Neural cell (in vitro differentiated cells): Measurements from ENCODE around the gene ARHGEF16. TPM values are rescaled to one million over a fixed set of nuclear protein-coding genes. Genes with fewer than 3 reads are reported as not detected.

Source experiments
- H2AFZ ChIP-seq: fragments of 200-600, 300-800 bp; sonication (generic), shearing (Covaris generic); 2 replicates; pipeline ENCODE4 v1.6.0; 2014; ENCODE audit warnings: low read depth, mild to moderate bottlenecking, antibody characterized with exemption, low read length, moderate library complexity
- H3F3A ChIP-seq: fragments of 200-600 bp; shearing (Covaris generic); 2 replicates; pipeline ENCODE4 v1.6.1; 2016; ENCODE audit warnings: mild to moderate bottlenecking, moderate library complexity, mixed read lengths, antibody characterized with exemption, low read length; ENCODE audit not compliant: insufficient read depth, poor library complexity, severe bottlenecking
- H3K27ac ChIP-seq: fragments of 200-600, 300-800 bp; sonication (generic), shearing (Covaris generic); 2 replicates; pipeline ENCODE4 v1.5.1; 2014; ENCODE audit warnings: mild to moderate bottlenecking, low read length, moderate library complexity
- H3K27me3 ChIP-seq: fragments of 300-800, 200-600 bp; sonication (generic), shearing (Covaris generic); 2 replicates; pipeline ENCODE4 v1.6.0; 2014; ENCODE audit warnings: mild to moderate bottlenecking, low read depth, low read length, moderate library complexity; ENCODE audit not compliant: insufficient read depth
- H3K36me3 ChIP-seq: fragments of 300-800, 200-600 bp; sonication (generic), shearing (Covaris generic); 2 replicates; pipeline ENCODE4 v1.5.1; 2014; ENCODE audit warnings: mild to moderate bottlenecking, antibody characterized with exemption, low read length, moderate library complexity; ENCODE audit not compliant: insufficient read depth
- H3K4me2 ChIP-seq: fragments of 300-800, 200-600 bp; sonication (generic), shearing (Covaris generic); 2 replicates; pipeline ENCODE4 v1.6.0; 2014; ENCODE audit warnings: mild to moderate bottlenecking, low read length
- H3K4me3 ChIP-seq: fragments of 300-800, 200-600 bp; sonication (generic), shearing (Covaris generic); 2 replicates; pipeline ENCODE4 v1.5.1; 2014; ENCODE audit warnings: mild to moderate bottlenecking, low read length, moderate library complexity
- H3K79me2 ChIP-seq: fragments of 200-600 bp; shearing (Covaris generic); replicated peaks from 2 replicates; pipeline ENCODE4 v1.6.0; 2014; ENCODE audit warnings: mild to moderate bottlenecking, low read length, moderate library complexity; ENCODE audit not compliant: insufficient read depth
- H3K9ac ChIP-seq: fragments of 300-800, 200-600 bp; sonication (generic), shearing (Covaris generic); 2 replicates; pipeline ENCODE4 v1.6.1; 2016; ENCODE audit warnings: mild to moderate bottlenecking, low read length, mixed read lengths
- H3K9me2 ChIP-seq: fragments of 200-600 bp; shearing (Covaris generic); 2 replicates; pipeline ENCODE4 v1.6.1; 2016; ENCODE audit warnings: mild to moderate bottlenecking, low read length, mixed read lengths; ENCODE audit not compliant: insufficient read depth
- H3K9me3 ChIP-seq: fragments of 200-600, 300-800 bp; sonication (generic), shearing (Covaris generic); 2 replicates; pipeline ENCODE4 v1.6.1; 2016; ENCODE audit warnings: mild to moderate bottlenecking, mixed run types, low read length, moderate library complexity, mixed read lengths
- H4K20me1 ChIP-seq: fragments of 200-600 bp; shearing (Covaris generic); 2 replicates; pipeline ENCODE4 v1.6.1; 2016; ENCODE audit warnings: mild to moderate bottlenecking, mixed run types; ENCODE audit not compliant: insufficient read depth
- EP300 ChIP-seq: fragments of 450-650 bp; conservative IDR thresholded peaks from 2 replicates; pipeline ENCODE4 v1.6.1; 2014; ENCODE audit warnings: antibody characterized with exemption, mild to moderate bottlenecking, moderate library complexity; ENCODE audit not compliant: poor library complexity, severe bottlenecking
- EZH2 ChIP-seq: fragments of 200-600, 300-800 bp; shearing (Covaris generic), sonication (generic); IDR thresholded peaks from 2 replicates; pipeline ENCODE4 v1.6.1; 2014; ENCODE audit warnings: antibody characterized with exemption, low read length, borderline replicate concordance, mild to moderate bottlenecking; ENCODE audit not compliant: insufficient read depth, poor library complexity, severe bottlenecking
- MXI1 ChIP-seq: fragments of 450-650 bp; conservative IDR thresholded peaks from 2 replicates; pipeline ENCODE4 v1.6.1; 2014; ENCODE audit warnings: antibody characterized with exemption, mild to moderate bottlenecking; ENCODE audit not compliant: poor library complexity, severe bottlenecking
- POLR2AphosphoS5 ChIP-seq: IDR thresholded peaks from 2 replicates; pipeline ENCODE4 v1.6.1; 2012
- RAD21 ChIP-seq: fragments of 450-650 bp; conservative IDR thresholded peaks from 2 replicates; pipeline ENCODE4 v1.6.1; 2014; ENCODE audit warnings: antibody characterized with exemption, mild to moderate bottlenecking, moderate library complexity
- SMC3 ChIP-seq: fragments of 450-650 bp; conservative IDR thresholded peaks from 2 replicates; pipeline ENCODE4 v1.6.1; 2014; ENCODE audit warnings: antibody characterized with exemption, mild to moderate bottlenecking, moderate library complexity; ENCODE audit not compliant: poor library complexity
- TAF1 ChIP-seq: IDR thresholded peaks from 2 replicates; pipeline ENCODE4 v1.6.1; 2012; ENCODE audit warnings: low read depth
- polyA plus RNA-seq: library from polyadenylated mRNA; depleted of rRNA; stranded (reverse); fragments of >200 nt; gene quantifications from 2 replicates; pipeline ENCODE4 v1.2.3, GENCODE V29; 2014
- TF ChIP-seq, protein P1 (sequence below): IDR thresholded peaks from 2 replicates; pipeline ENCODE4 v1.6.1; 2012; ENCODE audit warnings: borderline replicate concordance
- TF ChIP-seq, protein P2 (sequence below): fragments of 450-650 bp; IDR thresholded peaks from 2 replicates; pipeline ENCODE4 v1.5.1; 2014; ENCODE audit warnings: antibody characterized with exemption, mild to moderate bottlenecking, moderate library complexity; ENCODE audit not compliant: poor library complexity, severe bottlenecking

Gene ARHGEF16
- polyA plus RNA-seq, 1 donor from 2014 or later = 0.64 TPM

DNA sequence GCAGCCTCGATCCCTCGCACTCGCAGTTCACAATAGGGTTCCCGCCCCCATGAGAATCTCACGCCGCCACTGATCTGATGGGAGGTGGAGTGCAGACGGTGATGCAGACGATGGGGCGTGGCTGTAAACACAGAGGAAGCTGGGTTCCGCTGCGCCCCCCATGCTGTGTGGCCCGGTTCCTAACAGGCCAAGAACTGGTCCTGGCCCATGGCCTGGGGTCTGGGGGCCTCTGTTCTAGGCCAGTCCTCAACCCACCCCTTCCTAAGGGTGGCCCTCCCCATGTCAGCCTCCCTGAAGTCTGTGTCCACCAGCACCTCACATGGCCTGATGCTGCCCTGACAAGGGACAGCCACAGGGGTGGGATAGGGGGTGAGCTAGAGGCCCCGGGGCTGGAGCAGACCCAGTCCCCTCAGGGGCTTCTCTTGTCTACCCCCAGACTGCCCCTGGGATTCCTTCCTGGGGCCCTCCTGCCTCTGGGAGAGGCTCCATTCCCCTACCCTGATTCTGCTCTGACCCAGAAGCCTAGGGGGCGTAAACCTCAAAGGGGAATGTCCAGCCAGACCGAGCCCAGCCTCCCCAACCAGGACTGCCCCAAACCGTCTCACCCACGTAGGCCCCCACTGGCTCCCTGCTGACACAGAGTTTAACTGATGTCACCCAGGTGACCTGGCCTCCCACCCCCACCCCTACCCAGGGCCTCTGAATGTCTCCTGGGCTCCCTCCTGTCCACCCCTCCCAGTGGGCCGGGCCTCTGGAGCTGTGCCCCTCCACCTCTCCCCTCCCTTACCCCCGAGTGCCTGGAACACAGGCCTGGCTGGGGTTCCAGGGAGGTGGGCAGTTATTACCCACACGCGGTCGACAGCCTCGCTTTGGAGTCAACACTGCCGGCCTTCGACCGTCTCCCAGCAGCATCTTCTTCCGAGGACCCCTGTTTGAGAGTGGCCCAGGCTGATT, 14.8 kb upstream of the ARHGEF16 start:
- H4K20me1 ChIP-seq = no peaks in the 10 kb centered on the region
- H3K36me3 ChIP-seq = no peaks in the 10 kb centered on the region
- no peaks in the 10 kb centered on the region for H3F3A ChIP-seq
- no peaks in the 10 kb centered on the region for H3K9me3 ChIP-seq
- H2AFZ ChIP-seq = no peak overlapping the region
- no peak overlapping the region for H3K9ac ChIP-seq
- H3K4me3 ChIP-seq = no peak overlapping the region
- TF ChIP-seq TAF1 (no peak), RAD21 (no peak), EP300 (no peak), EZH2 (no peak), MXI1 (no peak), POLR2AphosphoS5 (no peak), SMC3 (no peak)
- TF ChIP-seq, protein P1, sequence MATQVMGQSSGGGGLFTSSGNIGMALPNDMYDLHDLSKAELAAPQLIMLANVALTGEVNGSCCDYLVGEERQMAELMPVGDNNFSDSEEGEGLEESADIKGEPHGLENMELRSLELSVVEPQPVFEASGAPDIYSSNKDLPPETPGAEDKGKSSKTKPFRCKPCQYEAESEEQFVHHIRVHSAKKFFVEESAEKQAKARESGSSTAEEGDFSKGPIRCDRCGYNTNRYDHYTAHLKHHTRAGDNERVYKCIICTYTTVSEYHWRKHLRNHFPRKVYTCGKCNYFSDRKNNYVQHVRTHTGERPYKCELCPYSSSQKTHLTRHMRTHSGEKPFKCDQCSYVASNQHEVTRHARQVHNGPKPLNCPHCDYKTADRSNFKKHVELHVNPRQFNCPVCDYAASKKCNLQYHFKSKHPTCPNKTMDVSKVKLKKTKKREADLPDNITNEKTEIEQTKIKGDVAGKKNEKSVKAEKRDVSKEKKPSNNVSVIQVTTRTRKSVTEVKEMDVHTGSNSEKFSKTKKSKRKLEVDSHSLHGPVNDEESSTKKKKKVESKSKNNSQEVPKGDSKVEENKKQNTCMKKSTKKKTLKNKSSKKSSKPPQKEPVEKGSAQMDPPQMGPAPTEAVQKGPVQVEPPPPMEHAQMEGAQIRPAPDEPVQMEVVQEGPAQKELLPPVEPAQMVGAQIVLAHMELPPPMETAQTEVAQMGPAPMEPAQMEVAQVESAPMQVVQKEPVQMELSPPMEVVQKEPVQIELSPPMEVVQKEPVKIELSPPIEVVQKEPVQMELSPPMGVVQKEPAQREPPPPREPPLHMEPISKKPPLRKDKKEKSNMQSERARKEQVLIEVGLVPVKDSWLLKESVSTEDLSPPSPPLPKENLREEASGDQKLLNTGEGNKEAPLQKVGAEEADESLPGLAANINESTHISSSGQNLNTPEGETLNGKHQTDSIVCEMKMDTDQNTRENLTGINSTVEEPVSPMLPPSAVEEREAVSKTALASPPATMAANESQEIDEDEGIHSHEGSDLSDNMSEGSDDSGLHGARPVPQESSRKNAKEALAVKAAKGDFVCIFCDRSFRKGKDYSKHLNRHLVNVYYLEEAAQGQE = no peak
- TF ChIP-seq, protein P2, sequence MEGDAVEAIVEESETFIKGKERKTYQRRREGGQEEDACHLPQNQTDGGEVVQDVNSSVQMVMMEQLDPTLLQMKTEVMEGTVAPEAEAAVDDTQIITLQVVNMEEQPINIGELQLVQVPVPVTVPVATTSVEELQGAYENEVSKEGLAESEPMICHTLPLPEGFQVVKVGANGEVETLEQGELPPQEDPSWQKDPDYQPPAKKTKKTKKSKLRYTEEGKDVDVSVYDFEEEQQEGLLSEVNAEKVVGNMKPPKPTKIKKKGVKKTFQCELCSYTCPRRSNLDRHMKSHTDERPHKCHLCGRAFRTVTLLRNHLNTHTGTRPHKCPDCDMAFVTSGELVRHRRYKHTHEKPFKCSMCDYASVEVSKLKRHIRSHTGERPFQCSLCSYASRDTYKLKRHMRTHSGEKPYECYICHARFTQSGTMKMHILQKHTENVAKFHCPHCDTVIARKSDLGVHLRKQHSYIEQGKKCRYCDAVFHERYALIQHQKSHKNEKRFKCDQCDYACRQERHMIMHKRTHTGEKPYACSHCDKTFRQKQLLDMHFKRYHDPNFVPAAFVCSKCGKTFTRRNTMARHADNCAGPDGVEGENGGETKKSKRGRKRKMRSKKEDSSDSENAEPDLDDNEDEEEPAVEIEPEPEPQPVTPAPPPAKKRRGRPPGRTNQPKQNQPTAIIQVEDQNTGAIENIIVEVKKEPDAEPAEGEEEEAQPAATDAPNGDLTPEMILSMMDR = no peak
- H3K4me2 ChIP-seq = no peak overlapping the region
- H3K27ac ChIP-seq = no peak overlapping the region
- no peaks in the 10 kb centered on the region for H3K79me2 ChIP-seq
- no peaks in the 10 kb centered on the region for H3K27me3 ChIP-seq
- no peaks in the 10 kb centered on the region for H3K9me2 ChIP-seq

DNA sequence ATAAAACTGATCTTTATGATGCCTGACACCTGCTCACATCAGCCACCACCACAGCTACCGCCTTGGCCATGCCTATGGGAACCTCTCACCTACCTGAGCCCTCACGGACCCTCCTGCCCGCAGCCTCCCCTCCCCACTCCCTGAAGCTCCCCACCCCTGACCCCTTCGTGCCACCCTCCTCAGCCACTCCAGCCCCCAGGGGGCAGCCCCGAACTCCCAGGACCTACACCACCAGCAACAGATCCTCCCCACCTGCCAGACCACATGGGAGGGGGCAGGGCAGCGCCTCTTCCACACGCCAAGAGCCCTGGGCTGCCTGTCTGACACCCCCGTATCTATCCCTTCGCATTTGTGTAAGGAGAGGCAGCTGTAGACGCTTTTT, 14.2 kb upstream of the ARHGEF16 start:
- Histone ChIP-seq H3K9me2 (no peaks in the 10 kb centered on the region), H3K79me2 (no peaks in the 10 kb centered on the region), H3K27ac (no peak overlapping the region), H3K4me3 (no peak overlapping the region), H2AFZ (no peak overlapping the region), H3K27me3 (no peaks in the 10 kb centered on the region), H3K4me2 (no peak overlapping the region), H3K36me3 (no peaks in the 10 kb centered on the region), H3K9ac (no peak overlapping the region), H3F3A (no peaks in the 10 kb centered on the region), H3K9me3 (no peaks in the 10 kb centered on the region), H4K20me1 (no peaks in the 10 kb centered on the region)
- no peak for TF ChIP-seq SMC3
- no peak for TF ChIP-seq MXI1
- TF ChIP-seq POLR2AphosphoS5 = no peak
- TF ChIP-seq, protein P2 = no peak
- TF ChIP-seq, protein P1 = no peak
- TF ChIP-seq EP300 = no peak
- TF ChIP-seq EZH2 = no peak
- no peak for TF ChIP-seq RAD21
- no peak for TF ChIP-seq TAF1
